ENCODE results near the gene IL23R.

DNA sequence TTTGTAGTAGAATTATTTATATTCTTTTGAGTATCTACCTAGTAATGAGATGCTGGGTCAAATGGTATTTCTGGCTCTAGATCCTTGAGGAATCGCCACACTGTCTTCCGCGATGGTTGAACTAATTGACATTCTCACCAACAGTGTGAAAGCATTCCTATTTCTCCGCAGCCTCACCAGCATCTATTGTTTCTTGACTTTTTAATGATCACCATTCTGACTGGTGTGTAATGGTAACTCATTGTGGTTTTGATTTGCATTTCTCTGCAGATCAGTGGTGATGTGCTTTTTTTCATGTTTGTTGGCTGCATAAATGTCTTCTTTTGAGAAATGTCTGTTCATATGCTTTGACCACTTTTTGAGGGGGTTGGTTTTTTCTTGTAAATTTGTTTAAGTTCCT lies 15.3 kb upstream of the IL23R start:
- TF ChIP-seq, protein P1, sequence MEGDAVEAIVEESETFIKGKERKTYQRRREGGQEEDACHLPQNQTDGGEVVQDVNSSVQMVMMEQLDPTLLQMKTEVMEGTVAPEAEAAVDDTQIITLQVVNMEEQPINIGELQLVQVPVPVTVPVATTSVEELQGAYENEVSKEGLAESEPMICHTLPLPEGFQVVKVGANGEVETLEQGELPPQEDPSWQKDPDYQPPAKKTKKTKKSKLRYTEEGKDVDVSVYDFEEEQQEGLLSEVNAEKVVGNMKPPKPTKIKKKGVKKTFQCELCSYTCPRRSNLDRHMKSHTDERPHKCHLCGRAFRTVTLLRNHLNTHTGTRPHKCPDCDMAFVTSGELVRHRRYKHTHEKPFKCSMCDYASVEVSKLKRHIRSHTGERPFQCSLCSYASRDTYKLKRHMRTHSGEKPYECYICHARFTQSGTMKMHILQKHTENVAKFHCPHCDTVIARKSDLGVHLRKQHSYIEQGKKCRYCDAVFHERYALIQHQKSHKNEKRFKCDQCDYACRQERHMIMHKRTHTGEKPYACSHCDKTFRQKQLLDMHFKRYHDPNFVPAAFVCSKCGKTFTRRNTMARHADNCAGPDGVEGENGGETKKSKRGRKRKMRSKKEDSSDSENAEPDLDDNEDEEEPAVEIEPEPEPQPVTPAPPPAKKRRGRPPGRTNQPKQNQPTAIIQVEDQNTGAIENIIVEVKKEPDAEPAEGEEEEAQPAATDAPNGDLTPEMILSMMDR (IDR thresholded peaks at IDR 0.05) = no peak
- no peak for TF ChIP-seq POLR2AphosphoS5 (IDR thresholded peaks at IDR 0.05; ENCODE audit: low read depth, low read length)
- TF ChIP-seq, protein P2, sequence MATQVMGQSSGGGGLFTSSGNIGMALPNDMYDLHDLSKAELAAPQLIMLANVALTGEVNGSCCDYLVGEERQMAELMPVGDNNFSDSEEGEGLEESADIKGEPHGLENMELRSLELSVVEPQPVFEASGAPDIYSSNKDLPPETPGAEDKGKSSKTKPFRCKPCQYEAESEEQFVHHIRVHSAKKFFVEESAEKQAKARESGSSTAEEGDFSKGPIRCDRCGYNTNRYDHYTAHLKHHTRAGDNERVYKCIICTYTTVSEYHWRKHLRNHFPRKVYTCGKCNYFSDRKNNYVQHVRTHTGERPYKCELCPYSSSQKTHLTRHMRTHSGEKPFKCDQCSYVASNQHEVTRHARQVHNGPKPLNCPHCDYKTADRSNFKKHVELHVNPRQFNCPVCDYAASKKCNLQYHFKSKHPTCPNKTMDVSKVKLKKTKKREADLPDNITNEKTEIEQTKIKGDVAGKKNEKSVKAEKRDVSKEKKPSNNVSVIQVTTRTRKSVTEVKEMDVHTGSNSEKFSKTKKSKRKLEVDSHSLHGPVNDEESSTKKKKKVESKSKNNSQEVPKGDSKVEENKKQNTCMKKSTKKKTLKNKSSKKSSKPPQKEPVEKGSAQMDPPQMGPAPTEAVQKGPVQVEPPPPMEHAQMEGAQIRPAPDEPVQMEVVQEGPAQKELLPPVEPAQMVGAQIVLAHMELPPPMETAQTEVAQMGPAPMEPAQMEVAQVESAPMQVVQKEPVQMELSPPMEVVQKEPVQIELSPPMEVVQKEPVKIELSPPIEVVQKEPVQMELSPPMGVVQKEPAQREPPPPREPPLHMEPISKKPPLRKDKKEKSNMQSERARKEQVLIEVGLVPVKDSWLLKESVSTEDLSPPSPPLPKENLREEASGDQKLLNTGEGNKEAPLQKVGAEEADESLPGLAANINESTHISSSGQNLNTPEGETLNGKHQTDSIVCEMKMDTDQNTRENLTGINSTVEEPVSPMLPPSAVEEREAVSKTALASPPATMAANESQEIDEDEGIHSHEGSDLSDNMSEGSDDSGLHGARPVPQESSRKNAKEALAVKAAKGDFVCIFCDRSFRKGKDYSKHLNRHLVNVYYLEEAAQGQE (IDR thresholded peaks at IDR 0.05; ENCODE audit: insufficient read depth in 1 of 2, low read depth in 2 of 2, low read length in 1 of 2) = no peak
